RWPE1 (cell line): ENCODE data around the gene KCNH3.
A peak's percentile ranks its signal among the peaks of the same experiment; 100 is the strongest.

Experiments
- CTCF ChIA-PET: fragments of 350-600 bp; sonication (Branson Sonifier 250); formaldehyde crosslinking; extraction: SDS; loops from one replicate; lab custom pipeline; 2021; lab: Yijun Ruan, JAX
- POLR2A ChIA-PET: fragments of 400-600 bp; formaldehyde crosslinking; extraction: SDS; loops from one replicate; lab custom pipeline; 2020; ENCODE audit warnings: antibody characterized with exemption; ENCODE audit not compliant: low non-redundant PET; lab: Yijun Ruan, JAX
- DNase-seq: peaks from one replicate; pipeline ENCODE4 v3.0.0; 2012; ENCODE audit warnings: low spot score
- H3K27ac ChIP-seq: fragments of 450-650 bp; 2 replicates; pipeline ENCODE4 v1.5.1; 2017
- TF ChIP-seq, protein P1 (sequence below): fragments of 450-650 bp; conservative IDR thresholded peaks from 2 replicates; pipeline ENCODE4 v1.5.1; 2017; ENCODE audit warnings: low read depth, mild to moderate bottlenecking

The KCNH3 gene, protein sequence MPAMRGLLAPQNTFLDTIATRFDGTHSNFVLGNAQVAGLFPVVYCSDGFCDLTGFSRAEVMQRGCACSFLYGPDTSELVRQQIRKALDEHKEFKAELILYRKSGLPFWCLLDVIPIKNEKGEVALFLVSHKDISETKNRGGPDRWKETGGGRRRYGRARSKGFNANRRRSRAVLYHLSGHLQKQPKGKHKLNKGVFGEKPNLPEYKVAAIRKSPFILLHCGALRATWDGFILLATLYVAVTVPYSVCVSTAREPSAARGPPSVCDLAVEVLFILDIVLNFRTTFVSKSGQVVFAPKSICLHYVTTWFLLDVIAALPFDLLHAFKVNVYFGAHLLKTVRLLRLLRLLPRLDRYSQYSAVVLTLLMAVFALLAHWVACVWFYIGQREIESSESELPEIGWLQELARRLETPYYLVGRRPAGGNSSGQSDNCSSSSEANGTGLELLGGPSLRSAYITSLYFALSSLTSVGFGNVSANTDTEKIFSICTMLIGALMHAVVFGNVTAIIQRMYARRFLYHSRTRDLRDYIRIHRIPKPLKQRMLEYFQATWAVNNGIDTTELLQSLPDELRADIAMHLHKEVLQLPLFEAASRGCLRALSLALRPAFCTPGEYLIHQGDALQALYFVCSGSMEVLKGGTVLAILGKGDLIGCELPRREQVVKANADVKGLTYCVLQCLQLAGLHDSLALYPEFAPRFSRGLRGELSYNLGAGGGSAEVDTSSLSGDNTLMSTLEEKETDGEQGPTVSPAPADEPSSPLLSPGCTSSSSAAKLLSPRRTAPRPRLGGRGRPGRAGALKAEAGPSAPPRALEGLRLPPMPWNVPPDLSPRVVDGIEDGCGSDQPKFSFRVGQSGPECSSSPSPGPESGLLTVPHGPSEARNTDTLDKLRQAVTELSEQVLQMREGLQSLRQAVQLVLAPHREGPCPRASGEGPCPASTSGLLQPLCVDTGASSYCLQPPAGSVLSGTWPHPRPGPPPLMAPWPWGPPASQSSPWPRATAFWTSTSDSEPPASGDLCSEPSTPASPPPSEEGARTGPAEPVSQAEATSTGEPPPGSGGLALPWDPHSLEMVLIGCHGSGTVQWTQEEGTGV

GRCh38 chr12:49538510-49539403 is at the start of gene KCNH3:
TSS of gene KCNH3 (plus strand) at chr12:49539030. CDS start at chr12:49539417, 387 bp downstream.
- POLR2A ChIA-PET = no interaction called here
- DNase-seq = peak; percentile 79
- CTCF ChIA-PET = no interaction called here
- no peak within 1 kb of the TSS for H3K27ac ChIP-seq
- TF ChIP-seq, protein P1, sequence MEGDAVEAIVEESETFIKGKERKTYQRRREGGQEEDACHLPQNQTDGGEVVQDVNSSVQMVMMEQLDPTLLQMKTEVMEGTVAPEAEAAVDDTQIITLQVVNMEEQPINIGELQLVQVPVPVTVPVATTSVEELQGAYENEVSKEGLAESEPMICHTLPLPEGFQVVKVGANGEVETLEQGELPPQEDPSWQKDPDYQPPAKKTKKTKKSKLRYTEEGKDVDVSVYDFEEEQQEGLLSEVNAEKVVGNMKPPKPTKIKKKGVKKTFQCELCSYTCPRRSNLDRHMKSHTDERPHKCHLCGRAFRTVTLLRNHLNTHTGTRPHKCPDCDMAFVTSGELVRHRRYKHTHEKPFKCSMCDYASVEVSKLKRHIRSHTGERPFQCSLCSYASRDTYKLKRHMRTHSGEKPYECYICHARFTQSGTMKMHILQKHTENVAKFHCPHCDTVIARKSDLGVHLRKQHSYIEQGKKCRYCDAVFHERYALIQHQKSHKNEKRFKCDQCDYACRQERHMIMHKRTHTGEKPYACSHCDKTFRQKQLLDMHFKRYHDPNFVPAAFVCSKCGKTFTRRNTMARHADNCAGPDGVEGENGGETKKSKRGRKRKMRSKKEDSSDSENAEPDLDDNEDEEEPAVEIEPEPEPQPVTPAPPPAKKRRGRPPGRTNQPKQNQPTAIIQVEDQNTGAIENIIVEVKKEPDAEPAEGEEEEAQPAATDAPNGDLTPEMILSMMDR = no peak

DNA sequence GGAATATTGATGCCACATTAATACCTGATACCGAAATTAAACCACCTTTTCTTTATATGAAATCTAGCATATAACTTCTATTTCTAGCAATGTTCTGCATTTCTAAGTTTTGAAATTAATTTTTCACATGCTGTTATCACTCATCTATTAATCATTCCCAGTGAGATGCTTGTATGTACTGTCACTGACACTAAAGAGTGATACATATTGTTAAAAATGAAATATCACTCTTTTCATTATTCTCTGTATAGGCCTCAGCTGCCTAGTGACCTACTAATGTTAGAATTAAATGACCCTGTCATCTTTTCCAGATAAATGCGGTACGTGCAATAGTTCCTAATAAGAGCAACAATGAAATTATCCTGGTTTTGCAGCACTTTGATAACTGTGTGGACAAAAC is 49.7 kb upstream of the KCNH3 start:
- ChIA-PET CTCF (interaction anchor here (0.6 kb wide), 1 partner anchor 23 kb away, joined by 3 read pairs; no protein-coding TSS in a partner anchor), POLR2A (no interaction called here)
- no peak for DNase-seq
- TF ChIP-seq, protein P1 = no peak
- H3K27ac ChIP-seq = no peak overlapping the region

- POLR2A ChIA-PET = no interaction called here
- TF ChIP-seq, protein P1 = no peak
- peak; percentile 45 for DNase-seq
- CTCF ChIA-PET = interaction anchor here (0.6 to 0.7 kb wide), 2 partner anchors 23 to 423 kb away, joined by 3 read pairs; no protein-coding TSS in a partner anchor
- no peak overlapping the region for H3K27ac ChIP-seq
Measured at GRCh38 chr12:49489720-49490119, 49.1 kb upstream of the KCNH3 start.

- POLR2A ChIA-PET = interaction anchor here (1.7 kb wide), 1 partner anchor 125 kb away, joined by 4 read pairs; the partner anchor contains the start of gene SPATS2
Measured at GRCh38 chr12:49491823-49492222, 47.0 kb upstream of the KCNH3 start.

DNA sequence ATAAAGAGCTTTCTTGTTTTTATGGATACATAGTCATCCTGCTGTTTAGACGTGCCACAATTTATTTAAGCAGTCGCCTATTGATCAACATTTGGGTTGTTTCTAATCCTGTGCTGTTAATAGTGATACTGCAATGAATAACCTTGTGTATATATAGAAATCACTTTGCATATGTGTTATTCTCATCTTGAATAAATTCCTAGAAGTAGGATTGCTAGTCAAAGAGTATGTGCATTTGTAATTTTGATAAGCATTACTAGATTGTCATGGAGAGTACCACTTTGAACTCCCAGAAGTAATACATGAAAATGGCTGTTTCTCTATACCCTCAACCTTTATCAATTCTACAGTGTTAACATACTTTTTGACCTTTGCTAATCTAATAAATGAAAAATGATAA is 44.9 kb upstream of the KCNH3 start:
- CTCF ChIA-PET = interaction anchor here (0.6 to 1.8 kb wide), 2 partner anchors 66 to 135 kb away, joined by 3 to 9 read pairs; no protein-coding TSS in a partner anchor
- POLR2A ChIA-PET = no interaction called here
- TF ChIP-seq, protein P1 = no peak
- no peak for DNase-seq
- no peak overlapping the region for H3K27ac ChIP-seq

More at GRCh38 chr12:49491823-49492222, 47.0 kb upstream of the KCNH3 start:
- CTCF ChIA-PET = interaction anchor here (0.6 to 1.2 kb wide), 2 partner anchors 23 to 153 kb away, joined by 5 to 6 read pairs; no protein-coding TSS in a partner anchor
- TF ChIP-seq, protein P1 = no peak
- DNase-seq = peak; percentile 49
- peak overlapping the region; percentile 90 for H3K27ac ChIP-seq
